GM12878 (cell line): ENCODE results near the gene CTSH.

ENCODE experiments used
- BRCA1 ChIP-seq: IDR thresholded peaks from 2 replicates; pipeline ENCODE4 v1.6.1; 2011; ENCODE audit warnings: low read depth, low read length, improper control_type of control experiment
- LARP7 ChIP-seq: fragments of 450-650 bp; IDR thresholded peaks from 2 replicates; pipeline ENCODE4 v1.6.1; 2017; ENCODE audit warnings: mild to moderate bottlenecking
- POLR2A ChIP-seq: IDR thresholded peaks from 2 replicates; pipeline ENCODE4 v1.6.1; 2011; ENCODE audit warnings: low read depth, mild to moderate bottlenecking, low read length
- TAF1 ChIP-seq: IDR thresholded peaks from 2 replicates; pipeline ENCODE4 v1.6.1; 2011; ENCODE audit warnings: mild to moderate bottlenecking, low read depth, low read length, borderline replicate concordance
- TF ChIP-seq, protein P1 (sequence below), 3 experiments: IDR thresholded peaks in 2 of 3; conservative IDR thresholded peaks in 1 of 3; 2 replicates each; pipeline ENCODE4 v1.5.1; 2011; ENCODE audit warnings: low read depth in 3 of 3, low read length in 3 of 3, mild to moderate bottlenecking in 3 of 3, control low read depth in 2 of 3, moderate library complexity in 2 of 3, inconsistent platforms in 1 of 3, mixed read lengths in 1 of 3; ENCODE audit not compliant: control insufficient read depth in 2 of 3, insufficient read depth in 1 of 3; ENCODE audit errors: extremely low read depth in 1 of 3
- TF ChIP-seq, protein P2 (sequence below): fragments of 450-650 bp; IDR thresholded peaks from 2 replicates; pipeline ENCODE4 v1.6.1; 2017; ENCODE audit warnings: mild to moderate bottlenecking

DNA sequence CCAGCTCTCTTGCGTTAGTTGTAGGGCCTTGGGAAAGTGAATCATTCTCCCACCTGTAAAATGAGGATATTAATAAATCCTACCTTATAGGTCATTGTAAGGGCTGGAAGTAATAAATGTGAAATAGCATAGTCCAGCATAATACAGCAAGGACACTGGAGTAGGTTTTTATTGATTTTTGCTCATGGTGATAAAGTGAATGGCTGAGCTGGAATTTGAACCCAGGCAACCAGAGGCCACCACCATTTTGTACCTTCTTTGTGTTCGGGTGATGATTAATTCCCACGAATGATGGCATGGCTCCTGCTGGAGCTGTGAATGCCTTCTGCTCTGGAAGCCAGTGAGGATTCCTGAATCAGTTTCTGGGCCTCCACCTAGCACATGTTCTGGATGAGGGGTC lies 31.8 kb downstream of the CTSH start:
- no peak for TF ChIP-seq TAF1
- no peak for TF ChIP-seq POLR2A
- no peak for TF ChIP-seq LARP7
- TF ChIP-seq, protein P1, sequence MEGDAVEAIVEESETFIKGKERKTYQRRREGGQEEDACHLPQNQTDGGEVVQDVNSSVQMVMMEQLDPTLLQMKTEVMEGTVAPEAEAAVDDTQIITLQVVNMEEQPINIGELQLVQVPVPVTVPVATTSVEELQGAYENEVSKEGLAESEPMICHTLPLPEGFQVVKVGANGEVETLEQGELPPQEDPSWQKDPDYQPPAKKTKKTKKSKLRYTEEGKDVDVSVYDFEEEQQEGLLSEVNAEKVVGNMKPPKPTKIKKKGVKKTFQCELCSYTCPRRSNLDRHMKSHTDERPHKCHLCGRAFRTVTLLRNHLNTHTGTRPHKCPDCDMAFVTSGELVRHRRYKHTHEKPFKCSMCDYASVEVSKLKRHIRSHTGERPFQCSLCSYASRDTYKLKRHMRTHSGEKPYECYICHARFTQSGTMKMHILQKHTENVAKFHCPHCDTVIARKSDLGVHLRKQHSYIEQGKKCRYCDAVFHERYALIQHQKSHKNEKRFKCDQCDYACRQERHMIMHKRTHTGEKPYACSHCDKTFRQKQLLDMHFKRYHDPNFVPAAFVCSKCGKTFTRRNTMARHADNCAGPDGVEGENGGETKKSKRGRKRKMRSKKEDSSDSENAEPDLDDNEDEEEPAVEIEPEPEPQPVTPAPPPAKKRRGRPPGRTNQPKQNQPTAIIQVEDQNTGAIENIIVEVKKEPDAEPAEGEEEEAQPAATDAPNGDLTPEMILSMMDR (IDR thresholded peaks at IDR 0.05 in 2 of 3, conservative IDR thresholded peaks at IDR 0.05 in 1 of 3; ENCODE audit: control insufficient read depth in 2 of 3, extremely low read depth in 1 of 3, insufficient read depth in 1 of 3, low read depth in 3 of 3, low read length in 3 of 3) = no peak
- no peak for TF ChIP-seq BRCA1
- TF ChIP-seq, protein P2, sequence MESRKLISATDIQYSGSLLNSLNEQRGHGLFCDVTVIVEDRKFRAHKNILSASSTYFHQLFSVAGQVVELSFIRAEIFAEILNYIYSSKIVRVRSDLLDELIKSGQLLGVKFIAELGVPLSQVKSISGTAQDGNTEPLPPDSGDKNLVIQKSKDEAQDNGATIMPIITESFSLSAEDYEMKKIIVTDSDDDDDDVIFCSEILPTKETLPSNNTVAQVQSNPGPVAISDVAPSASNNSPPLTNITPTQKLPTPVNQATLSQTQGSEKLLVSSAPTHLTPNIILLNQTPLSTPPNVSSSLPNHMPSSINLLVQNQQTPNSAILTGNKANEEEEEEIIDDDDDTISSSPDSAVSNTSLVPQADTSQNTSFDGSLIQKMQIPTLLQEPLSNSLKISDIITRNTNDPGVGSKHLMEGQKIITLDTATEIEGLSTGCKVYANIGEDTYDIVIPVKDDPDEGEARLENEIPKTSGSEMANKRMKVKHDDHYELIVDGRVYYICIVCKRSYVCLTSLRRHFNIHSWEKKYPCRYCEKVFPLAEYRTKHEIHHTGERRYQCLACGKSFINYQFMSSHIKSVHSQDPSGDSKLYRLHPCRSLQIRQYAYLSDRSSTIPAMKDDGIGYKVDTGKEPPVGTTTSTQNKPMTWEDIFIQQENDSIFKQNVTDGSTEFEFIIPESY = no peak
